ENCODE results near the gene ZNF521. TPM values are rescaled to one million over a fixed set of nuclear protein-coding genes. Genes with fewer than 3 reads are reported as not detected.

ZNF521 gene
- polyA plus RNA-seq, 1 experiment, result 25.9 TPM

GRCh38 chr18:25229081-25229480 is 122.9 kb downstream of the ZNF521 start:
- no peaks in the 10 kb centered on the region for H3K27me3 ChIP-seq (ENCODE audit: control insufficient read depth, insufficient read depth, low read length)
- no peak overlapping the region for H3K27ac ChIP-seq (ENCODE audit: low read depth, low read length)
- POLR2A ChIA-PET, result no interaction called here
- no peaks in the 10 kb centered on the region for H3K9me3 ChIP-seq (ENCODE audit: control insufficient read depth, insufficient read depth, low read length)
- TF ChIP-seq CTCF (IDR thresholded peaks at IDR 0.05; ENCODE audit: low read depth, low read length), result no peak
- no peak overlapping the region for H3K4me3 ChIP-seq (ENCODE audit: low read depth, low read length)
- CTCF ChIA-PET, result no interaction called here
- DNase-seq (ENCODE audit: low read depth, low spot score), result peak; percentile 52

- H3K9me3 ChIP-seq (ENCODE audit: control insufficient read depth, insufficient read depth, low read length), result no peaks in the 10 kb centered on the region
- ChIA-PET CTCF (no interaction called here), POLR2A (no interaction called here)
- no peak for DNase-seq (ENCODE audit: low read depth, low spot score)
- H3K27ac ChIP-seq (ENCODE audit: low read depth, low read length), result no peak overlapping the region
- no peak for TF ChIP-seq CTCF (IDR thresholded peaks at IDR 0.05; ENCODE audit: low read depth, low read length)
- H3K27me3 ChIP-seq (ENCODE audit: control insufficient read depth, insufficient read depth, low read length), result no peaks in the 10 kb centered on the region
- no peak overlapping the region for H3K4me3 ChIP-seq (ENCODE audit: low read depth, low read length)
Measured at GRCh38 chr18:25228410-25228809, 123.6 kb downstream of the ZNF521 start.

DNA sequence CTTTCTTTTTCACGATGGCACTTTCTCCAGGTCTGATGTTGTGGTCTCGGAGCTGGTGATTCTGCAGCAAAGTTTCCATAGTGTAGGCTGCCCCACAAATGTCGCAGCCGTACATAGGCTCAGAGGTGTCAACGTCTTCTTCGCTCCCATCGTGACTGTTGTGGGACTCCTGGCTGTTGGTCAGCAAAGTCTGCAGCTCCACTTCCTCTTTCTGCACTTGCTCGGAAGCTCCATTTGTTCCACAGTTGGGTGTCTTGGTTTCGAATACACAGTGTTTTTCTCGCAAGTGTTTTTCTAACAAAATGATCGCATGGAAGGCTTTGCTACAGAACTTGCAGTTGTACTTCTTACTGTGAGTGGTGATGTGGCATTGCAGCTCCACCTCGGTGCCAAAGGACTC is 126.8 kb downstream of the ZNF521 start:
- Histone ChIP-seq H3K4me3 (ENCODE audit: low read depth, low read length) (no peak overlapping the region), H3K9me3 (ENCODE audit: control insufficient read depth, insufficient read depth, low read length) (no peaks in the 10 kb centered on the region), H3K27me3 (ENCODE audit: control insufficient read depth, insufficient read depth, low read length) (no peaks in the 10 kb centered on the region), H3K27ac (ENCODE audit: low read depth, low read length) (no peak overlapping the region)
- ChIA-PET CTCF (no interaction called here), POLR2A (no interaction called here)
- DNase-seq (ENCODE audit: low read depth, low spot score), result no peak
- TF ChIP-seq CTCF (IDR thresholded peaks at IDR 0.05; ENCODE audit: low read depth, low read length), result no peak

DNA sequence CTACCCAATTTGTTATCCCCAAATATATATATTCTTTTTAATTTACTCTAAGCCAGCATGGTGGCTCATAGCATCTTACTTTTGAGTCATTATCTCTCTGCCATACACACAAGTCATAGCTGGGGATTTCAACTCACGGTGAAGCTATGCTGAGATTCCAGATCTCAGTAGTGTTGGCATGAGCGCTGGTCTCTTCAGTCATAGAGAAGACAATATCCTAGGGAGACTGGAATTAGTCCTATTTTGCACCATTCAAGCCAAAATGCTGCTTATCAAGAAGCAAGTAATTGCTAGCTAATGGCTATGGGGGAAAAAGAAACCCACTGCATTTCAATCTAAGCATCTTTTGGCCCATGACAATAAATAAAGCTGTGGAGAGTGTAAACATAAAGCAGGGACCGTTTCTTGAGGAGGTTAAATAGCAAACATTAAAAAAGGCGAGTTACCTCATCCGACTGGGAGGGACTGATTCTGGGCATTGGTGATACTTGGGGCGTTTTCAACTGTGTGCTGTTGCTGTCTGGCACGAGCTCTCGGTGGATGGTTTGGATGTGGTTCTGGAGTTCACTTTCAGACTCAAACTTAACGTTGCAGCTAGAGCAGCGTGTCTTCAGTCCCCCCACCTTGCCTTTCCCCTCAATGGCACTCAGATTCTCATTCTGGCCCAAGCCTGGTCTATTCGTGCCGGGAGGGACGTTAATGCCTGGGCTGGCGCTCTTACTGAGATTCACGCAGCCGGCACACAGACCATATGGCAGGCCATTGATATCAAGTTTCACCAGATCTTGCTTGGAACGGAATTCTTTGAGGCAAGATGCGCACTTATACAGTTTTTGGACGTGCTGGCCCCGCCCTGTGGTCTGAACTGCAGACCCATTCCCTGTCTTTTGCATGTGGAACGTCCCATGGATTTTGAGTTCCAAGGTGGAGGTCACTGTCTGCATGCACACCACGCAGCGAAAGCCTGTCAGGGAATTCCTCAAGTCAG is 127.8 kb downstream of the ZNF521 start:
- TF ChIP-seq CTCF (IDR thresholded peaks at IDR 0.05; ENCODE audit: low read depth, low read length), result no peak
- DNase-seq (ENCODE audit: low read depth, low spot score), result no peak
- no peaks in the 10 kb centered on the region for H3K9me3 ChIP-seq (ENCODE audit: control insufficient read depth, insufficient read depth, low read length)
- peak overlapping the region; percentile 12 for H3K27ac ChIP-seq (ENCODE audit: low read depth, low read length)
- POLR2A ChIA-PET, result no interaction called here
- CTCF ChIA-PET, result interaction anchor here (0.6 kb wide), 1 partner anchor 87 kb away, joined by 3 read pairs; no protein-coding TSS in a partner anchor
- no peak overlapping the region for H3K4me3 ChIP-seq (ENCODE audit: low read depth, low read length)
- no peaks in the 10 kb centered on the region for H3K27me3 ChIP-seq (ENCODE audit: control insufficient read depth, insufficient read depth, low read length)

GRCh38 chr18:25223211-25223610 is 128.8 kb downstream of the ZNF521 start:
- no peak overlapping the region for H3K27ac ChIP-seq (ENCODE audit: low read depth, low read length)
- no peaks in the 10 kb centered on the region for H3K9me3 ChIP-seq (ENCODE audit: control insufficient read depth, insufficient read depth, low read length)
- no peaks in the 10 kb centered on the region for H3K27me3 ChIP-seq (ENCODE audit: control insufficient read depth, insufficient read depth, low read length)
- CTCF ChIA-PET, result interaction anchor here (0.6 kb wide), 1 partner anchor 88 kb away, joined by 3 read pairs; no protein-coding TSS in a partner anchor
- no peak for DNase-seq (ENCODE audit: low read depth, low spot score)
- POLR2A ChIA-PET, result no interaction called here
- no peak for TF ChIP-seq CTCF (IDR thresholded peaks at IDR 0.05; ENCODE audit: low read depth, low read length)
- no peak overlapping the region for H3K4me3 ChIP-seq (ENCODE audit: low read depth, low read length)

Measured in AG04450 (cell line).